HL-60/S4 treated with retinoic acid at 250 ng/mL for 4 days and 3 days (cell line): ENCODE data around the gene GHRL.

ENCODE experiments used
- in situ Hi-C: fragments of 300-500 bp; cut with MboI; formaldehyde crosslinking; loops from 2 replicates; pipeline ENCODE4 v1.7.0; 2022; ENCODE audit warnings: low sequenced_read_pairs

GHRL gene

GRCh38 chr3:10292505-10293419 lies at the start of gene GHRL:
Gene GHRL (minus strand): TSS chr3:10292947. CDS start chr3:10290180, 2,767 bp downstream.
- in situ Hi-C loops: no loop called here

- in situ Hi-C loops: no loop called here
These were observed 49.2 kb upstream of the GHRL start for GRCh38 chr3:10341901-10342398.

GRCh38 chr3:10340476-10340875 lies 47.7 kb upstream of the GHRL start:
- in situ Hi-C loops: no loop called here

- in situ Hi-C loops: no loop called here
These were observed 47.3 kb upstream of the GHRL start for GRCh38 chr3:10340046-10340445.

- in situ Hi-C loops: no loop called here
These were observed 46.7 kb upstream of the GHRL start for GRCh38 chr3:10339376-10339955.

- in situ Hi-C loops: no loop called here
These were observed 46.0 kb upstream of the GHRL start for GRCh38 chr3:10338591-10339353.

GRCh38 chr3:10338164-10338470 lies 45.4 kb upstream of the GHRL start:
- in situ Hi-C loops: no loop called here

GRCh38 chr3:10337323-10338163 lies 44.8 kb upstream of the GHRL start:
- in situ Hi-C loops: no loop called here

GRCh38 chr3:10336761-10337160 lies 44.0 kb upstream of the GHRL start:
- in situ Hi-C loops: no loop called here

GRCh38 chr3:10335871-10336622 lies 43.3 kb upstream of the GHRL start:
- in situ Hi-C loops: no loop called here

GRCh38 chr3:10335190-10335738 lies 42.5 kb upstream of the GHRL start:
- in situ Hi-C loops: no loop called here

GRCh38 chr3:10334459-10334858 lies 41.7 kb upstream of the GHRL start:
- in situ Hi-C loops: no loop called here

- in situ Hi-C loops: no loop called here
These were observed 41.3 kb upstream of the GHRL start for GRCh38 chr3:10334042-10334441.

- in situ Hi-C loops: no loop called here
These were observed 40.6 kb upstream of the GHRL start for GRCh38 chr3:10333349-10333650.

GRCh38 chr3:10332481-10333348 lies 40.0 kb upstream of the GHRL start:
- in situ Hi-C loops: no loop called here

GRCh38 chr3:10331320-10331719 lies 38.6 kb upstream of the GHRL start:
- in situ Hi-C loops: no loop called here

GRCh38 chr3:10330319-10330718 lies 37.6 kb upstream of the GHRL start:
- in situ Hi-C loops: no loop called here

GRCh38 chr3:10329495-10330015 lies 36.8 kb upstream of the GHRL start:
- in situ Hi-C loops: no loop called here
